ENCODE data around the gene MYADM.
A peak's percentile ranks its signal among the peaks of the same experiment; 100 is the strongest.

MYADM gene

GRCh38 chr19:53871454-53871853 is 3.8 kb downstream of the MYADM start:
- peaks cover 4% of the 10 kb centered on the region for H3K4me1 ChIP-seq (ENCODE audit: control insufficient read depth, insufficient read depth, low read length)
- no peaks in the 10 kb centered on the region for H3K27me3 ChIP-seq (ENCODE audit: control insufficient read depth, insufficient read depth, low read length)
- H3K4me3 ChIP-seq (ENCODE audit: low read depth, low read length): no peak overlapping the region
- H3K9ac ChIP-seq (ENCODE audit: low read depth, low read length): no peak overlapping the region
- H3K36me3 ChIP-seq (ENCODE audit: control insufficient read depth, insufficient read depth, low read length): peaks cover 29% of the 10 kb centered on the region
- no peaks in the 10 kb centered on the region for H3K9me3 ChIP-seq (ENCODE audit: control insufficient read depth, insufficient read depth, low read length)

- no peaks in the 10 kb centered on the region for H3K9me3 ChIP-seq (ENCODE audit: control insufficient read depth, insufficient read depth, low read length)
- H3K9ac ChIP-seq (ENCODE audit: low read depth, low read length): no peak overlapping the region
- no peaks in the 10 kb centered on the region for H3K27me3 ChIP-seq (ENCODE audit: control insufficient read depth, insufficient read depth, low read length)
- no peak overlapping the region for H3K4me3 ChIP-seq (ENCODE audit: low read depth, low read length)
- peaks cover 29% of the 10 kb centered on the region for H3K36me3 ChIP-seq (ENCODE audit: control insufficient read depth, insufficient read depth, low read length)
- peaks cover 4% of the 10 kb centered on the region for H3K4me1 ChIP-seq (ENCODE audit: control insufficient read depth, insufficient read depth, low read length)
Observed at GRCh38 chr19:53872762-53873161, 5.1 kb downstream of the MYADM start.

GRCh38 chr19:53873773-53874605 is 6.3 kb downstream of the MYADM start:
- Histone ChIP-seq H3K9ac (ENCODE audit: low read depth, low read length) (no peak overlapping the region), H3K36me3 (ENCODE audit: control insufficient read depth, insufficient read depth, low read length) (peaks cover 29% of the 10 kb centered on the region), H3K9me3 (ENCODE audit: control insufficient read depth, insufficient read depth, low read length) (no peaks in the 10 kb centered on the region), H3K4me3 (ENCODE audit: low read depth, low read length) (no peak overlapping the region), H3K4me1 (ENCODE audit: control insufficient read depth, insufficient read depth, low read length) (peaks cover 4% of the 10 kb centered on the region), H3K27me3 (ENCODE audit: control insufficient read depth, insufficient read depth, low read length) (no peaks in the 10 kb centered on the region)

GRCh38 chr19:53874606-53874990 is 6.9 kb downstream of the MYADM start:
- no peak overlapping the region for H3K4me3 ChIP-seq (ENCODE audit: low read depth, low read length)
- H3K27me3 ChIP-seq (ENCODE audit: control insufficient read depth, insufficient read depth, low read length): no peaks in the 10 kb centered on the region
- no peak overlapping the region for H3K9ac ChIP-seq (ENCODE audit: low read depth, low read length)

GRCh38 chr19:53875602-53876325 is 8.1 kb downstream of the MYADM start:
- H3K27me3 ChIP-seq (ENCODE audit: control insufficient read depth, insufficient read depth, low read length): peaks cover 8% of the 10 kb centered on the region
- no peaks in the 10 kb centered on the region for H3K9me3 ChIP-seq (ENCODE audit: control insufficient read depth, insufficient read depth, low read length)
- H3K9ac ChIP-seq (ENCODE audit: low read depth, low read length): no peak overlapping the region
- peaks cover 29% of the 10 kb centered on the region for H3K36me3 ChIP-seq (ENCODE audit: control insufficient read depth, insufficient read depth, low read length)
- peaks cover 8% of the 10 kb centered on the region for H3K4me1 ChIP-seq (ENCODE audit: control insufficient read depth, insufficient read depth, low read length)
- no peak overlapping the region for H3K4me3 ChIP-seq (ENCODE audit: low read depth, low read length)

More at GRCh38 chr19:53874606-53874990, 6.9 kb downstream of the MYADM start:
- Histone ChIP-seq H3K9me3 (ENCODE audit: control insufficient read depth, insufficient read depth, low read length) (no peaks in the 10 kb centered on the region), H3K4me1 (ENCODE audit: control insufficient read depth, insufficient read depth, low read length) (peaks cover 4% of the 10 kb centered on the region), H3K36me3 (ENCODE audit: control insufficient read depth, insufficient read depth, low read length) (peaks cover 29% of the 10 kb centered on the region)

GRCh38 chr19:53876651-53877224 is 9.1 kb downstream of the MYADM start:
- Histone ChIP-seq H3K27me3 (ENCODE audit: control insufficient read depth, insufficient read depth, low read length) (peaks cover 11% of the 10 kb centered on the region), H3K4me3 (ENCODE audit: low read depth, low read length) (no peak overlapping the region), H3K9ac (ENCODE audit: low read depth, low read length) (no peak overlapping the region), H3K4me1 (ENCODE audit: control insufficient read depth, insufficient read depth, low read length) (peaks cover 15% of the 10 kb centered on the region), H3K9me3 (ENCODE audit: control insufficient read depth, insufficient read depth, low read length) (no peaks in the 10 kb centered on the region), H3K36me3 (ENCODE audit: control insufficient read depth, insufficient read depth, low read length) (peaks cover 25% of the 10 kb centered on the region)

- Histone ChIP-seq H3K36me3 (ENCODE audit: control insufficient read depth, insufficient read depth, low read length) (peaks cover 25% of the 10 kb centered on the region), H3K9me3 (ENCODE audit: control insufficient read depth, insufficient read depth, low read length) (no peaks in the 10 kb centered on the region), H3K27me3 (ENCODE audit: control insufficient read depth, insufficient read depth, low read length) (peaks cover 11% of the 10 kb centered on the region), H3K4me3 (ENCODE audit: low read depth, low read length) (no peak overlapping the region), H3K4me1 (ENCODE audit: control insufficient read depth, insufficient read depth, low read length) (peaks cover 15% of the 10 kb centered on the region), H3K9ac (ENCODE audit: low read depth, low read length) (no peak overlapping the region)
Observed at GRCh38 chr19:53877361-53877766, 9.7 kb downstream of the MYADM start.

GRCh38 chr19:53878776-53879139 is 11.1 kb downstream of the MYADM start:
- Histone ChIP-seq H3K27me3 (ENCODE audit: control insufficient read depth, insufficient read depth, low read length) (peaks cover 13% of the 10 kb centered on the region), H3K9ac (ENCODE audit: low read depth, low read length) (peak overlapping the region; percentile 38), H3K9me3 (ENCODE audit: control insufficient read depth, insufficient read depth, low read length) (no peaks in the 10 kb centered on the region), H3K4me3 (ENCODE audit: low read depth, low read length) (peak overlapping the region; percentile 60), H3K4me1 (ENCODE audit: control insufficient read depth, insufficient read depth, low read length) (peaks cover 16% of the 10 kb centered on the region), H3K36me3 (ENCODE audit: control insufficient read depth, insufficient read depth, low read length) (peaks cover 14% of the 10 kb centered on the region)

GRCh38 chr19:53879140-53880081 is 11.7 kb downstream of the MYADM start:
- peak overlapping the region; percentile 38 for H3K9ac ChIP-seq (ENCODE audit: low read depth, low read length)

GRCh38 chr19:53880711-53881481 is 13.2 kb downstream of the MYADM start:
- H3K36me3 ChIP-seq (ENCODE audit: control insufficient read depth, insufficient read depth, low read length): peaks cover under 1% of the 10 kb centered on the region
- H3K9ac ChIP-seq (ENCODE audit: low read depth, low read length): no peak overlapping the region
- no peaks in the 10 kb centered on the region for H3K9me3 ChIP-seq (ENCODE audit: control insufficient read depth, insufficient read depth, low read length)
- peak overlapping the region; percentile 69 for H3K4me3 ChIP-seq (ENCODE audit: low read depth, low read length)
- peaks cover 18% of the 10 kb centered on the region for H3K27me3 ChIP-seq (ENCODE audit: control insufficient read depth, insufficient read depth, low read length)
- peaks cover 20% of the 10 kb centered on the region for H3K4me1 ChIP-seq (ENCODE audit: control insufficient read depth, insufficient read depth, low read length)

More at GRCh38 chr19:53879140-53880081, 11.7 kb downstream of the MYADM start:
- Histone ChIP-seq H3K27me3 (ENCODE audit: control insufficient read depth, insufficient read depth, low read length) (peaks cover 16% of the 10 kb centered on the region), H3K36me3 (ENCODE audit: control insufficient read depth, insufficient read depth, low read length) (peaks cover 7% of the 10 kb centered on the region), H3K4me3 (ENCODE audit: low read depth, low read length) (peak overlapping the region; percentile 60), H3K9me3 (ENCODE audit: control insufficient read depth, insufficient read depth, low read length) (no peaks in the 10 kb centered on the region), H3K4me1 (ENCODE audit: control insufficient read depth, insufficient read depth, low read length) (peaks cover 20% of the 10 kb centered on the region)
